HG03103 (cell line): ENCODE data around the gene IL2RA.

Experiments used
- ATAC-seq: cut with Tn5 transposase; IDR thresholded peaks from one replicate; pipeline ENCODE4 v1.9.1; 2021; ENCODE audit warnings: low read depth; ENCODE audit not compliant: unreplicated experiment

The IL2RA gene

GRCh38 chr10:5989756-5990155 is 72.4 kb downstream of the IL2RA start:
- no peak for ATAC-seq

- no peak for ATAC-seq
Measured at GRCh38 chr10:5988336-5988920, 73.7 kb downstream of the IL2RA start.

- no peak for ATAC-seq
Measured at GRCh38 chr10:5987747-5988146, 74.4 kb downstream of the IL2RA start.

GRCh38 chr10:5985029-5985428 is 77.1 kb downstream of the IL2RA start:
- ATAC-seq: no peak

- ATAC-seq: no peak
Measured at GRCh38 chr10:5983774-5984173, 78.4 kb downstream of the IL2RA start.

GRCh38 chr10:5981529-5981928 is 80.6 kb downstream of the IL2RA start:
- ATAC-seq: no peak

- ATAC-seq: no peak
Measured at GRCh38 chr10:5978230-5978489, 84.0 kb downstream of the IL2RA start.

- ATAC-seq: peak; percentile 55
Measured at GRCh38 chr10:5977471-5978229, 84.5 kb downstream of the IL2RA start, which contains the start of gene IL15RA. Gene IL15RA (minus strand): TSS chr10:5977543. CDS start chr10:5977492, 51 bp downstream.

- peak; percentile 13 for ATAC-seq
Measured at GRCh38 chr10:5976512-5977470, 85.4 kb downstream of the IL2RA start.

GRCh38 chr10:5975641-5976473 is 86.3 kb downstream of the IL2RA start:
- ATAC-seq: peak; percentile 46

GRCh38 chr10:5973069-5973468 is 89.1 kb downstream of the IL2RA start:
- no peak for ATAC-seq

GRCh38 chr10:5971886-5972285 is 90.3 kb downstream of the IL2RA start:
- no peak for ATAC-seq

GRCh38 chr10:5971315-5971832 is 90.8 kb downstream of the IL2RA start:
- ATAC-seq: no peak

GRCh38 chr10:5970527-5970926 is 91.6 kb downstream of the IL2RA start:
- no peak for ATAC-seq

- no peak for ATAC-seq
Measured at GRCh38 chr10:5970066-5970465, 92.1 kb downstream of the IL2RA start.

GRCh38 chr10:5968681-5969453 is 93.3 kb downstream of the IL2RA start:
- ATAC-seq: no peak

- ATAC-seq: no peak
Measured at GRCh38 chr10:5968037-5968680, 94.0 kb downstream of the IL2RA start.

GRCh38 chr10:5965266-5965665 is 96.9 kb downstream of the IL2RA start:
- ATAC-seq: no peak

- no peak for ATAC-seq
Measured at GRCh38 chr10:5964736-5965135, 97.4 kb downstream of the IL2RA start.
